Tracheal epithelial cell (primary cell): Measurements from ENCODE around the gene DCAF12L2. TPM values are rescaled to one million over a fixed set of nuclear protein-coding genes. Genes with fewer than 3 reads are reported as not detected.

Experiments used
- total RNA-seq: library from RNA; depleted of rRNA; stranded (reverse); fragments of >200 nt; gene quantifications from 2 replicates; pipeline ENCODE4 v1.2.1, GENCODE V29; 2014

DCAF12L2 gene
- 0.24 TPM in 1 of 2 replicates, not detected in the other for total RNA-seq

DNA sequence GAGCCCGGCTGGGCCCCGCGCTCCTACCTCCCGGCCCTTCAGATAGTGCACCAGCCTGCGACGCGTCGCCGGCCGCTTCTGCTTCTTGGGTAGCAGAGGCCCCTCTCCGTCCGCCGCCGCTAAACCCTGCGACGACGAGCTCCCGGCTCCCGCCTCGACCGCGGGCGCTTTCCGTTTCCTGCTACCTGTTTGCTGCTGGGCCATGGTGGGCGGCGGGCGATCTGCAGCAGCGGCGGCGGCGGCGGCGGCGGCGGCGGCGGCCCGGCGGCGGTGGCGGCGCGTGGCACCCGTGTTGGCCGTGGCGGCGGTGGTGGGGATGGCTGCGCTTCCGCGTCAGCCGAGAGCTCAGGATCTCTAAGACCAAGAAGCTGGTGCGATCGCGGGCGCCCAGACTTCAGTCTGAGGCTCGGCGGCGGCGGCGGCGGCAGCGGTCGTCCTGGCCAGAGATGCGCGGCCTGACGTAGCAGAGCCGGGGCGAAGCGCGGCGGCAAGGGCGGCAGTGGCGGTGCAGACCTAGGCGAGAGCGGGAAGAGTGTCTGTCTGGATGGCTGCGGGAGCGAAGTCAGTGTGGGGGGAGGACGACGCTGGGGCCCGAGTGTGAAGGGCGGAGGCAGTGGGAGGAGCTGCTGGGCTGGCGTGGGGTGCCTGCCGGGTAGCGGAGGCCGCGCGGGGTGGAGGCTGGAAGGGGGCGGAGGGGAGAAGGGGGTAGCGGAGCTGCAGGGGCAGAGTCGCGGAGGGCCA is at the start of gene DCAF12L2:
TSS of gene DCAF12L2 (minus strand) at position 569 of the 741 bp plus-strand sequence. CDS start at position 204, 365 bp downstream.

